ENCODE results near the gene TMEM198.
A peak's percentile ranks its signal among the peaks of the same experiment; 100 is the strongest.

Gene TMEM198

GRCh38 chr2:219540784-219541504 is 2.9 kb upstream of the TMEM198 start:
- no peak for TF ChIP-seq ZNF70 (CRISPR knock-in tag; IDR thresholded peaks at IDR 0.05)
- TF ChIP-seq ZFP30 (CRISPR knock-in tag; IDR thresholded peaks at IDR 0.05) = no peak
- no peak for TF ChIP-seq CSDC2 (CRISPR knock-in tag; IDR thresholded peaks at IDR 0.05)
- TF ChIP-seq TCF4 (CRISPR knock-in tag; IDR thresholded peaks at IDR 0.05; ENCODE audit: borderline replicate concordance) = no peak
- TF ChIP-seq PATZ1 (CRISPR knock-in tag; IDR thresholded peaks at IDR 0.05; ENCODE audit: borderline replicate concordance) = no peak
- no peak for TF ChIP-seq OSR1 (CRISPR knock-in tag; IDR thresholded peaks at IDR 0.05)
- TF ChIP-seq ZNF8 (CRISPR knock-in tag; IDR thresholded peaks at IDR 0.05) = no peak
- no peak for TF ChIP-seq ESRRG (CRISPR knock-in tag; IDR thresholded peaks at IDR 0.05)
- TF ChIP-seq ZFP3 (CRISPR knock-in tag; IDR thresholded peaks at IDR 0.05) = no peak
- no peak for TF ChIP-seq GLIS3 (CRISPR knock-in tag; IDR thresholded peaks at IDR 0.05)
- TF ChIP-seq, protein P1, sequence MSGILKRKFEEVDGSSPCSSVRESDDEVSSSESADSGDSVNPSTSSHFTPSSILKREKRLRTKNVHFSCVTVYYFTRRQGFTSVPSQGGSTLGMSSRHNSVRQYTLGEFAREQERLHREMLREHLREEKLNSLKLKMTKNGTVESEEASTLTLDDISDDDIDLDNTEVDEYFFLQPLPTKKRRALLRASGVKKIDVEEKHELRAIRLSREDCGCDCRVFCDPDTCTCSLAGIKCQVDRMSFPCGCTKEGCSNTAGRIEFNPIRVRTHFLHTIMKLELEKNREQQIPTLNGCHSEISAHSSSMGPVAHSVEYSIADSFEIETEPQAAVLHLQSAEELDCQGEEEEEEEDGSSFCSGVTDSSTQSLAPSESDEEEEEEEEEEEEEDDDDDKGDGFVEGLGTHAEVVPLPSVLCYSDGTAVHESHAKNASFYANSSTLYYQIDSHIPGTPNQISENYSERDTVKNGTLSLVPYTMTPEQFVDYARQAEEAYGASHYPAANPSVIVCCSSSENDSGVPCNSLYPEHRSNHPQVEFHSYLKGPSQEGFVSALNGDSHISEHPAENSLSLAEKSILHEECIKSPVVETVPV (CRISPR knock-in tag; IDR thresholded peaks at IDR 0.05) = no peak
- TF ChIP-seq, protein P2, sequence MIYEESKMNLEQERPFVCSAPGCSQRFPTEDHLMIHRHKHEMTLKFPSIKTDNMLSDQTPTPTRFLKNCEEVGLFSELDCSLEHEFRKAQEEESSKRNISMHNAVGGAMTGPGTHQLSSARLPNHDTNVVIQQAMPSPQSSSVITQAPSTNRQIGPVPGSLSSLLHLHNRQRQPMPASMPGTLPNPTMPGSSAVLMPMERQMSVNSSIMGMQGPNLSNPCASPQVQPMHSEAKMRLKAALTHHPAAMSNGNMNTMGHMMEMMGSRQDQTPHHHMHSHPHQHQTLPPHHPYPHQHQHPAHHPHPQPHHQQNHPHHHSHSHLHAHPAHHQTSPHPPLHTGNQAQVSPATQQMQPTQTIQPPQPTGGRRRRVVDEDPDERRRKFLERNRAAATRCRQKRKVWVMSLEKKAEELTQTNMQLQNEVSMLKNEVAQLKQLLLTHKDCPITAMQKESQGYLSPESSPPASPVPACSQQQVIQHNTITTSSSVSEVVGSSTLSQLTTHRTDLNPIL (CRISPR knock-in tag; IDR thresholded peaks at IDR 0.05; ENCODE audit: low read depth) = no peak
- no peak for TF ChIP-seq RARB (CRISPR knock-in tag; IDR thresholded peaks at IDR 0.05)
- TF ChIP-seq ARNTL (CRISPR knock-in tag; IDR thresholded peaks at IDR 0.05; ENCODE audit: borderline replicate concordance, low read depth) = no peak
- ATAC-seq = no peak

DNA sequence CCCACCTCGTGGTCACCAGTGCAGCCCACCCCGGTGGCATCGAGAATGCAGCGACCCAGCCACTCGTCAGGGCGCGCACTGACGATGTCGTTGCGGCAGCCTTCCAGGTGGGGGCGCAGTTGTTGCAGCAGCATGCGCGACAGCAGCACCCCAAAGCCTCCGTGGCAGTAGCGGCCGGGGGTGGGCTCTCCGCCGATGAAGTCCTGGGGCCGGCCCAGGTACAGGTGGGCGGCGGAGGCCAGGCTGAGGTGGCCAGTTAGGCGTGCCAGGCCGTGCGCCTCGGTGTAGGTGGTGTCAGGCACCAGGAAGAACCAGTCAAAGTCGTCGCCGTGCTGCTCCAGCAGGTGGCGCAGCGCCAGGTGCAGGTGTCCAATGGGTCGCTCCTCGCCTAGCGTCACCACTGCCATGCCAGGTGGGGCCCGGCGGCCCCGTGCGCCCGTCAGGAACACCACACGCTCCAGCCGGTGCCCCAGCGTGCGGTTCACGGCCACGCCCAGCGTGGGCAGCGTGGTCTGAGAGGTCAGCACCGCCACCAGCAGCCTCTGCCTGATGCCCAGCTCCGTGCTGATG is 2.1 kb upstream of the TMEM198 start:
- TF ChIP-seq, protein P3, sequence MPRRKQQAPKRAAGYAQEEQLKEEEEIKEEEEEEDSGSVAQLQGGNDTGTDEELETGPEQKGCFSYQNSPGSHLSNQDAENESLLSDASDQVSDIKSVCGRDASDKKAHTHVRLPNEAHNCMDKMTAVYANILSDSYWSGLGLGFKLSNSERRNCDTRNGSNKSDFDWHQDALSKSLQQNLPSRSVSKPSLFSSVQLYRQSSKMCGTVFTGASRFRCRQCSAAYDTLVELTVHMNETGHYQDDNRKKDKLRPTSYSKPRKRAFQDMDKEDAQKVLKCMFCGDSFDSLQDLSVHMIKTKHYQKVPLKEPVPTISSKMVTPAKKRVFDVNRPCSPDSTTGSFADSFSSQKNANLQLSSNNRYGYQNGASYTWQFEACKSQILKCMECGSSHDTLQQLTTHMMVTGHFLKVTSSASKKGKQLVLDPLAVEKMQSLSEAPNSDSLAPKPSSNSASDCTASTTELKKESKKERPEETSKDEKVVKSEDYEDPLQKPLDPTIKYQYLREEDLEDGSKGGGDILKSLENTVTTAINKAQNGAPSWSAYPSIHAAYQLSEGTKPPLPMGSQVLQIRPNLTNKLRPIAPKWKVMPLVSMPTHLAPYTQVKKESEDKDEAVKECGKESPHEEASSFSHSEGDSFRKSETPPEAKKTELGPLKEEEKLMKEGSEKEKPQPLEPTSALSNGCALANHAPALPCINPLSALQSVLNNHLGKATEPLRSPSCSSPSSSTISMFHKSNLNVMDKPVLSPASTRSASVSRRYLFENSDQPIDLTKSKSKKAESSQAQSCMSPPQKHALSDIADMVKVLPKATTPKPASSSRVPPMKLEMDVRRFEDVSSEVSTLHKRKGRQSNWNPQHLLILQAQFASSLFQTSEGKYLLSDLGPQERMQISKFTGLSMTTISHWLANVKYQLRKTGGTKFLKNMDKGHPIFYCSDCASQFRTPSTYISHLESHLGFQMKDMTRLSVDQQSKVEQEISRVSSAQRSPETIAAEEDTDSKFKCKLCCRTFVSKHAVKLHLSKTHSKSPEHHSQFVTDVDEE (CRISPR knock-in tag; IDR thresholded peaks at IDR 0.05) = no peak
- no peak for TF ChIP-seq CSDC2 (CRISPR knock-in tag; IDR thresholded peaks at IDR 0.05)
- TF ChIP-seq GLIS3 (CRISPR knock-in tag; IDR thresholded peaks at IDR 0.05) = no peak
- no peak for TF ChIP-seq SNAI2 (CRISPR knock-in tag; IDR thresholded peaks at IDR 0.05)
- no peak for TF ChIP-seq ESRRG (CRISPR knock-in tag; IDR thresholded peaks at IDR 0.05)
- TF ChIP-seq ZNF8 (CRISPR knock-in tag; IDR thresholded peaks at IDR 0.05) = no peak
- TF ChIP-seq ZNF70 (CRISPR knock-in tag; IDR thresholded peaks at IDR 0.05) = no peak
- TF ChIP-seq BACH2 (CRISPR knock-in tag; IDR thresholded peaks at IDR 0.05; ENCODE audit: borderline replicate concordance) = no peak
- TF ChIP-seq ZFP30 (CRISPR knock-in tag; IDR thresholded peaks at IDR 0.05) = no peak
- no peak for TF ChIP-seq PPARA (CRISPR knock-in tag; IDR thresholded peaks at IDR 0.05; ENCODE audit: borderline replicate concordance)
- TF ChIP-seq, protein P2 (CRISPR knock-in tag; IDR thresholded peaks at IDR 0.05; ENCODE audit: low read depth) = no peak
- TF ChIP-seq ARNTL (CRISPR knock-in tag; IDR thresholded peaks at IDR 0.05; ENCODE audit: borderline replicate concordance, low read depth) = no peak
- TF ChIP-seq, protein P1 (CRISPR knock-in tag; IDR thresholded peaks at IDR 0.05) = no peak
- no peak for TF ChIP-seq PATZ1 (CRISPR knock-in tag; IDR thresholded peaks at IDR 0.05; ENCODE audit: borderline replicate concordance)
- peak; percentile 43 for ATAC-seq
